Testis (tissue), 3 donors: Measurements from ENCODE around the gene GUSB. TPM values are rescaled to one million over a fixed set of nuclear protein-coding genes. Genes with fewer than 3 reads are reported as not detected.

ENCODE experiments used
- DNase-seq: peaks from one replicate; pipeline ENCODE4 v3.0.0-alpha.2; 2019
- H3K27ac ChIP-seq, 2 donors: fragments of 200-600 bp; sonication (generic); one replicate each; pipeline ENCODE4 v1.5.1; 2019
- H3K27me3 ChIP-seq: fragments of 200-600 bp; sonication (generic); one replicate; pipeline ENCODE4 v1.5.1; 2019
- H3K36me3 ChIP-seq: fragments of 200-600 bp; sonication (generic); one replicate; pipeline ENCODE4 v1.5.1; 2017; ENCODE audit warnings: low read depth; ENCODE audit errors: missing control alignments
- H3K4me1 ChIP-seq: fragments of 200-600 bp; sonication (generic); one replicate; pipeline ENCODE4 v1.5.1; 2019
- H3K4me3 ChIP-seq, 2 donors: fragments of 200-600 bp; sonication (generic); one replicate each; pipeline ENCODE4 v1.5.1; 2017 to 2019
- H3K9me3 ChIP-seq: fragments of 200-600 bp; sonication (generic); one replicate; pipeline ENCODE4 v1.5.1; 2017
- CTCF ChIP-seq, 3 experiments: fragments of 450-650 bp in 2 of 3; fragments of 200-600 bp in 1 of 3; sonication (generic) in 1 of 3; IDR thresholded peaks; one replicate each; pipeline ENCODE4 v1.5.1; 2016 to 2019; ENCODE audit warnings: antibody characterized with exemption in 3 of 3, mild to moderate bottlenecking in 2 of 3, moderate library complexity in 1 of 3
- POLR2A ChIP-seq: fragments of 450-650 bp; IDR thresholded peaks from one replicate; pipeline ENCODE4 v1.6.1; 2017; ENCODE audit warnings: antibody characterized with exemption, mild to moderate bottlenecking, moderate library complexity
- WGBS, 2 donors: methylation state at CpG; one replicate each; pipeline ENCODE4 v1.1.5; 2018; 5-methylcytosine and 5-hydroxymethylcytosine counted together
- intact Hi-C: fragments of 100-400 bp; cut with DNase I; formaldehyde crosslinking; loops from one replicate; pipeline ENCODE4 v1.15.1; 2023; ENCODE audit warnings: low total_unique reads
- polyA plus RNA-seq: library from polyadenylated mRNA; stranded (reverse); fragments of 350-450 nt; fragmentation: Illumina TruSeq; extraction: RNeasy Lipid Tissue Mini Kit (QIAGEN cat#74804); gene quantifications from one replicate; pipeline ENCODE4 v1.2.3, GENCODE V29; 2014; ENCODE audit warnings: low read depth, low replicate concordance; ENCODE audit not compliant: insufficient read depth
- total RNA-seq, 2 donors: library from RNA; depleted of rRNA; stranded (reverse); fragments of >200 nt; gene quantifications; one replicate each; pipeline ENCODE4 v1.2.3, GENCODE V29; 2016

Gene GUSB
- total and polyA plus RNA-seq, 3 donors from 2014 or later: 44.0 to 82.4 (median 44.6) TPM

GRCh38 chr7:65974191-65974801 is 7.7 kb downstream of the GUSB start:
- no peak for DNase-seq
- Histone ChIP-seq H3K9me3 (no peaks in the 10 kb centered on the region), H3K4me1 (no peaks in the 10 kb centered on the region), H3K27ac (no peak overlapping the region), H3K27me3 (no peaks in the 10 kb centered on the region), H3K36me3 (no peaks in the 10 kb centered on the region), H3K4me3 (no peak overlapping the region)
- 90 to 95% methylated on average over 20 to 29 of the region's 29 CpGs for WGBS, 2 donors
- no peak for TF ChIP-seq CTCF (IDR thresholded peaks at IDR 0.05)
- TF ChIP-seq POLR2A: no peak
- intact Hi-C loops: no loop called here

DNA sequence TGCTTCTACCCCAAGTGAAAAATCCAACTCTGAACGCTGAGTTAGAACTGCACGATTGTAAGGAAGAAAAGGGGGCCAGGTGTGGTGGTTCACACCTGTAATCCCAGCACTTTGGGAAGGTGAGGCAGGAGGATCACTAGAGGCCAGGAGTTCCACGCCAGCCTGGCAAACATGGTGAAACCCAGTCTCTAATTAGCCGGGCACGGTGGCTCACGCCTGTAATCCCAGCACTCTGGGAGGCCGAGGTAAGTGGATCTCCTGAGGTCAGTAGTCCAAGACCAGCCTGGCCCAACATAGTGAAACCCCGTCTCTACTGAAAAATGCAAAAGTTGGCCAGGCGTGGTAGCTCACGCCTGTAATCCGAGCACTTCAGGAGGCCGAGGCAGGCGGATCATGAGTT is 9.0 kb downstream of the GUSB start:
- no peaks in the 10 kb centered on the region for H3K27me3 ChIP-seq
- H3K4me1 ChIP-seq: no peaks in the 10 kb centered on the region
- 97% methylated on average over 13 of the region's 13 CpGs for WGBS, 2 donors
- H3K36me3 ChIP-seq: no peaks in the 10 kb centered on the region
- no peak for DNase-seq
- H3K27ac ChIP-seq: no peak overlapping the region
- H3K4me3 ChIP-seq: no peak overlapping the region
- no peaks in the 10 kb centered on the region for H3K9me3 ChIP-seq
- intact Hi-C loops: no loop called here
- no peak for TF ChIP-seq CTCF (IDR thresholded peaks at IDR 0.05)
- TF ChIP-seq POLR2A: no peak

GRCh38 chr7:65971021-65971420 is 11.0 kb downstream of the GUSB start:
- Histone ChIP-seq H3K4me3 (no peak overlapping the region), H3K9me3 (no peaks in the 10 kb centered on the region), H3K4me1 (no peaks in the 10 kb centered on the region), H3K27ac (no peak overlapping the region), H3K36me3 (no peaks in the 10 kb centered on the region), H3K27me3 (no peaks in the 10 kb centered on the region)
- peak; percentile 8 for DNase-seq
- WGBS, 2 donors: 94 to 95% methylated on average over 8 of the region's 8 CpGs
- intact Hi-C loops: no loop called here
- no peak for TF ChIP-seq POLR2A
- TF ChIP-seq CTCF (IDR thresholded peaks at IDR 0.05): no peak

GRCh38 chr7:65968256-65969185 is 13.5 kb downstream of the GUSB start:
- H3K27me3 ChIP-seq: no peaks in the 10 kb centered on the region
- TF ChIP-seq POLR2A: no peak
- no peak for TF ChIP-seq CTCF (IDR thresholded peaks at IDR 0.05)
- DNase-seq: no peak
- no peaks in the 10 kb centered on the region for H3K4me1 ChIP-seq
- no peaks in the 10 kb centered on the region for H3K36me3 ChIP-seq
- 93% methylated on average over 22 to 26 of the region's 26 CpGs for WGBS, 2 donors
- intact Hi-C loops: no loop called here
- no peaks in the 10 kb centered on the region for H3K9me3 ChIP-seq
- H3K27ac ChIP-seq: no peak overlapping the region
- H3K4me3 ChIP-seq: no peak overlapping the region
